ENCODE data around the gene PRICKLE4. TPM values are rescaled to one million over a fixed set of nuclear protein-coding genes. Genes with fewer than 3 reads are reported as not detected.

The PRICKLE4 gene
- total RNA-seq, 1 experiment from 2014 or later = not detected

GRCh38 chr6:41734666-41735426 is 45.7 kb upstream of the PRICKLE4 start:
- CTCF ChIA-PET = interaction anchor here (0.6 to 2.0 kb wide), 9 partner anchors 14 to 1156 kb away, joined by 3 to 8 read pairs (median 4); partner anchors contain the start of gene TOMM6
- POLR2A ChIA-PET (ENCODE audit: low non-redundant PET) = interaction anchor here (0.5 kb wide), 1 partner anchor 176 kb away, joined by 3 read pairs; no protein-coding TSS in a partner anchor
- H3K27me3 ChIP-seq (replicated peaks; ENCODE audit: insufficient read depth, low read depth, low read length, poor library complexity) = no peaks in the 10 kb centered on the region
- H3K27ac ChIP-seq (ENCODE audit: low read depth, low read length, poor library complexity, severe bottlenecking) = peak overlapping the region; percentile 54
- intact Hi-C loops (cut with micrococcal nuclease; ENCODE audit: unreplicated experiment) = no loop called here
- H3K36me3 ChIP-seq (ENCODE audit: insufficient read depth, low read length, poor library complexity, severe bottlenecking) = no peaks in the 10 kb centered on the region
- no TSS peak for BruUV-seq (replicated peaks)
- TF ChIP-seq CTCF (conservative IDR thresholded peaks at IDR 0.05; ENCODE audit: low read depth, low read length) (no peak), EZH2 (IDR thresholded peaks at IDR 0.05; ENCODE audit: borderline replicate concordance, low read depth, low read length, poor library complexity, severe bottlenecking) (no peak)
- H3K4me3 ChIP-seq (ENCODE audit: low read depth, low read length, poor library complexity, severe bottlenecking) = peak overlapping the region; percentile 74
- peak; percentile 78 for DNase-seq (ENCODE audit: low spot score)
- H3K9me3 ChIP-seq (ENCODE audit: low read depth, low read length, poor library complexity, severe bottlenecking) = no peaks in the 10 kb centered on the region
- H3K4me1 ChIP-seq (ENCODE audit: insufficient read depth, low read length, poor library complexity, severe bottlenecking) = peaks cover 31% of the 10 kb centered on the region

- CTCF ChIA-PET = interaction anchor here (1.6 to 2.0 kb wide), 3 partner anchors 52 to 133 kb away, joined by 4 to 8 read pairs (median 4); partner anchors contain the start of gene TOMM6
- Histone ChIP-seq H3K4me3 (ENCODE audit: low read depth, low read length, poor library complexity, severe bottlenecking) (peak within 1 kb of the TSS; percentile 74), H3K27ac (ENCODE audit: low read depth, low read length, poor library complexity, severe bottlenecking) (peak within 1 kb of the TSS; percentile 54), H3K27me3 (replicated peaks; ENCODE audit: insufficient read depth, low read depth, low read length, poor library complexity) (no peaks in the 10 kb centered on the region), H3K4me1 (ENCODE audit: insufficient read depth, low read length, poor library complexity, severe bottlenecking) (peaks cover 26% of the 10 kb centered on the region), H3K9me3 (ENCODE audit: low read depth, low read length, poor library complexity, severe bottlenecking) (no peaks in the 10 kb centered on the region), H3K36me3 (ENCODE audit: insufficient read depth, low read length, poor library complexity, severe bottlenecking) (no peaks in the 10 kb centered on the region)
- peak; percentile 95 for DNase-seq (ENCODE audit: low spot score)
- intact Hi-C loops (cut with micrococcal nuclease; ENCODE audit: unreplicated experiment) = no loop called here
- POLR2A ChIA-PET (ENCODE audit: low non-redundant PET) = no interaction called here
- TF ChIP-seq EZH2 (IDR thresholded peaks at IDR 0.05; ENCODE audit: borderline replicate concordance, low read depth, low read length, poor library complexity, severe bottlenecking) (no peak), CTCF (conservative IDR thresholded peaks at IDR 0.05; ENCODE audit: low read depth, low read length) (peak; percentile 82)
- BruUV-seq (replicated peaks) = no TSS peak
Observed at GRCh38 chr6:41735427-41736185, 45.0 kb upstream of the PRICKLE4 start, which contains the start of gene TFEB. TSS of gene TFEB (minus strand) at chr6:41735608. CDS start at chr6:41691213, 44,395 bp downstream.

GRCh38 chr6:41736186-41736733 is 44.3 kb upstream of the PRICKLE4 start:
- CTCF ChIA-PET = interaction anchor here (2.0 kb wide), 1 partner anchor 51 kb away, joined by 4 read pairs; the partner anchor contains the start of gene TOMM6
- H3K4me3 ChIP-seq (ENCODE audit: low read depth, low read length, poor library complexity, severe bottlenecking) = peak overlapping the region; percentile 74
- no peak for TF ChIP-seq EZH2 (IDR thresholded peaks at IDR 0.05; ENCODE audit: borderline replicate concordance, low read depth, low read length, poor library complexity, severe bottlenecking)
- TF ChIP-seq CTCF (conservative IDR thresholded peaks at IDR 0.05; ENCODE audit: low read depth, low read length) = no peak
- intact Hi-C loops (cut with micrococcal nuclease; ENCODE audit: unreplicated experiment) = no loop called here
- DNase-seq (ENCODE audit: low spot score) = peak; percentile 22
- H3K36me3 ChIP-seq (ENCODE audit: insufficient read depth, low read length, poor library complexity, severe bottlenecking) = no peaks in the 10 kb centered on the region
- H3K9me3 ChIP-seq (ENCODE audit: low read depth, low read length, poor library complexity, severe bottlenecking) = no peaks in the 10 kb centered on the region
- no peak overlapping the region for H3K27ac ChIP-seq (ENCODE audit: low read depth, low read length, poor library complexity, severe bottlenecking)
- no TSS peak for BruUV-seq (replicated peaks)
- H3K27me3 ChIP-seq (replicated peaks; ENCODE audit: insufficient read depth, low read depth, low read length, poor library complexity) = no peaks in the 10 kb centered on the region
- H3K4me1 ChIP-seq (ENCODE audit: insufficient read depth, low read length, poor library complexity, severe bottlenecking) = peaks cover 26% of the 10 kb centered on the region
- POLR2A ChIA-PET (ENCODE audit: low non-redundant PET) = no interaction called here
